H1 (cell line): ENCODE data around the gene NR1H2. TPM values are rescaled to one million over a fixed set of nuclear protein-coding genes. Genes with fewer than 3 reads are reported as not detected.

Source experiments
- BACH1 ChIP-seq: IDR thresholded peaks from 2 replicates; pipeline ENCODE4 v1.6.1; 2012; ENCODE audit warnings: low read length, improper control_type of control experiment
- EP300 ChIP-seq, 2 experiments: IDR thresholded peaks; 1 replicate in 1 of 2; 2 replicates in 1 of 2; pipeline ENCODE4 v1.6.1; 2011 to 2012; ENCODE audit warnings: low read depth in 2 of 2, low read length in 2 of 2, mild to moderate bottlenecking in 2 of 2, borderline replicate concordance in 1 of 2, inconsistent platforms in 1 of 2, moderate library complexity in 1 of 2
- EZH2 ChIP-seq: fragments of 200-600 bp; sonication (generic); IDR thresholded peaks from 2 replicates; pipeline ENCODE4 v1.7.1; 2012; ENCODE audit warnings: low read depth, mild to moderate bottlenecking, moderate library complexity, low read length, inconsistent platforms; ENCODE audit not compliant: severe bottlenecking
- RFX5 ChIP-seq: IDR thresholded peaks from 2 replicates; pipeline ENCODE4 v1.6.1; 2011; ENCODE audit warnings: low read depth, low read length, improper control_type of control experiment, borderline replicate concordance
- RNF2 ChIP-seq: fragments of 200-900, 300-1000 bp; sonication (generic); IDR thresholded peaks from 2 replicates; pipeline ENCODE4 v1.7.1; 2016; ENCODE audit warnings: borderline replicate concordance, low read depth, mild to moderate bottlenecking, antibody characterized with exemption, low read length; ENCODE audit not compliant: poor library complexity, severe bottlenecking; ENCODE audit errors: missing control alignments
- TBP ChIP-seq: IDR thresholded peaks from 2 replicates; pipeline ENCODE4 v1.6.1; 2011; ENCODE audit warnings: low read depth, low read length, improper control_type of control experiment
- polyA plus RNA-seq, 7 experiments: library from polyadenylated mRNA; depleted of rRNA in 3 of 7; stranded (reverse) in 5 of 7; unstranded in 2 of 7; fragments of >200 nt in 5 of 7; fragments of 200-250 nt in 2 of 7; gene quantifications; 1 replicate in 5 of 7; 2 replicates in 1 of 7; 4 replicates in 1 of 7; pipeline versions ENCODE4 v1.2.1 to v1.2.3, GENCODE V29; 2011 to 2013; ENCODE audit warnings: missing spikeins in 2 of 7, mixed read lengths in 2 of 7
- total RNA-seq: library from RNA; stranded (reverse); fragmentation: NEBNext Ultra II Directional; extraction: Animal tissue kit (Norgen Biotek cat#: 25700); gene quantifications from 2 replicates; pipeline ENCODE4 v1.2.1, GENCODE V29; 2021

The NR1H2 gene
- total and polyA plus RNA-seq, 2 of the 8 experiments (the other 6 are each of a cell fraction or from before 2014, with no cell fraction given): 40.3 to 47.5 TPM

- TF ChIP-seq RFX5 (no peak), EZH2 (no peak), TBP (no peak), EP300 (IDR thresholded peaks at IDR 0.05; ENCODE audit: borderline replicate concordance in 1 of 2, low read depth in 2 of 2, low read length in 2 of 2) (no peak), BACH1 (no peak), RNF2 (no peak)
Observed at GRCh38 chr19:50406829-50407228, 30.6 kb downstream of the NR1H2 start (continued).
